GM18508 (cell line): Measurements from ENCODE around the gene AIM2.
"Not testable (repeated sequence)": the region's sequence is repeated elsewhere in the genome, so short reads cannot be mapped to it uniquely, and the experiment has no call there.

ENCODE experiments used
- ATAC-seq: cut with Tn5 transposase; IDR thresholded peaks from one replicate; pipeline ENCODE4 v1.9.1; 2021; ENCODE audit warnings: moderate number of reproducible peaks; ENCODE audit not compliant: insufficient read depth, unreplicated experiment

Gene AIM2

GRCh38 chr1:159026841-159027240 lies 49.7 kb downstream of the AIM2 start:
- ATAC-seq = not testable (repeated sequence)

GRCh38 chr1:159025043-159025442 lies 51.5 kb downstream of the AIM2 start:
- ATAC-seq = no peak

- ATAC-seq = no peak
Measured at GRCh38 chr1:159023723-159024122, 52.8 kb downstream of the AIM2 start.

GRCh38 chr1:159015440-159015909 lies 61.1 kb downstream of the AIM2 start:
- ATAC-seq = peak; percentile 94

GRCh38 chr1:159014851-159015250 lies 61.7 kb downstream of the AIM2 start:
- ATAC-seq = no peak

- ATAC-seq = no peak
Measured at GRCh38 chr1:159014003-159014571, 62.5 kb downstream of the AIM2 start.

- peak; percentile 29 for ATAC-seq
Measured at GRCh38 chr1:159012495-159012894, 64.1 kb downstream of the AIM2 start.
